WTC11 (cell line): ENCODE data around the gene CHMP1A.

ENCODE experiments used
- ESRRA ChIP-seq: sonication (generic); formaldehyde crosslinking; IDR thresholded peaks from 2 replicates; pipeline ENCODE4 v1.8.1; 2022; ENCODE audit warnings: mild to moderate bottlenecking, missing genetic modification reagents, borderline replicate concordance
- FOXP1 ChIP-seq: sonication (generic); formaldehyde crosslinking; IDR thresholded peaks from 2 replicates; pipeline ENCODE4 v1.8.0; 2022; ENCODE audit warnings: missing genetic modification reagents, mild to moderate bottlenecking, moderate library complexity, borderline replicate concordance
- JUN ChIP-seq: sonication (generic); formaldehyde crosslinking; IDR thresholded peaks from 2 replicates; pipeline ENCODE4 v1.8.0; 2023; ENCODE audit warnings: mild to moderate bottlenecking, missing genetic modification reagents
- MYBL2 ChIP-seq: sonication (generic); formaldehyde crosslinking; IDR thresholded peaks from 2 replicates; pipeline ENCODE4 v1.8.1; 2023; ENCODE audit warnings: mild to moderate bottlenecking, moderate library complexity, missing genetic modification reagents
- USF2 ChIP-seq: sonication (generic); formaldehyde crosslinking; IDR thresholded peaks from 2 replicates; pipeline ENCODE4 v1.8.1; 2023; ENCODE audit warnings: mild to moderate bottlenecking, missing genetic modification reagents, moderate library complexity
- TF ChIP-seq, protein P1 (sequence below): fragments of 200-600 bp; IDR thresholded peaks from 2 replicates; pipeline ENCODE4 v1.8.0; 2022; ENCODE audit warnings: antibody characterized with exemption
- TF ChIP-seq, protein P2 (sequence below): sonication (generic); formaldehyde crosslinking; IDR thresholded peaks from 2 replicates; pipeline ENCODE4 v1.8.0; 2022; ENCODE audit warnings: mild to moderate bottlenecking, missing genetic modification reagents

DNA sequence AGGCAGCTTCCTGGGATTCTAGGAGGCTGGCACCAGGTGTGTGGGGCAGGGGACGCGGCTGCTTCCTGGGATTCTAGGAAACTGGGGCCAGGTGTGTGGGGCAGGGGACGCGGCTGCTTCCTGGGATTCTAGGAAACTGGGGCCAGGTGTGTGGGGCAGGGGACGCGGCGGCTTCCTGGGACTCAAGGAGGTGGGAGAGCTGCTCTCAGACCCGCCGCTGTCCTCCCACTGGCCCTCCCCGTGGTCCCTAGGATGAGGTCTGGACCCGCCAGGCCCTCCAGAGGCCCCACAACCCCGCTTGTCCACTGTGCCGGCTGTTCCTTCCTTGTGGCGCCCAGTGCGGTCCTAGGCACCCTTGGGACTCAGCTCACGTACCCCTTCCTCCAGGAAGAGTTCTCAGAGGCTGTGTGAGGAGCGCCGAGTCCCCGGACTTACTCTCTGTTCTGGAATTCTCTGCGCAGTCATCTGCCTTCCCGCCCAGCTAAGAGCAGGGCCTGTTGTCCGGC lies 43.5 kb downstream of the CHMP1A start:
- TF ChIP-seq, protein P1, sequence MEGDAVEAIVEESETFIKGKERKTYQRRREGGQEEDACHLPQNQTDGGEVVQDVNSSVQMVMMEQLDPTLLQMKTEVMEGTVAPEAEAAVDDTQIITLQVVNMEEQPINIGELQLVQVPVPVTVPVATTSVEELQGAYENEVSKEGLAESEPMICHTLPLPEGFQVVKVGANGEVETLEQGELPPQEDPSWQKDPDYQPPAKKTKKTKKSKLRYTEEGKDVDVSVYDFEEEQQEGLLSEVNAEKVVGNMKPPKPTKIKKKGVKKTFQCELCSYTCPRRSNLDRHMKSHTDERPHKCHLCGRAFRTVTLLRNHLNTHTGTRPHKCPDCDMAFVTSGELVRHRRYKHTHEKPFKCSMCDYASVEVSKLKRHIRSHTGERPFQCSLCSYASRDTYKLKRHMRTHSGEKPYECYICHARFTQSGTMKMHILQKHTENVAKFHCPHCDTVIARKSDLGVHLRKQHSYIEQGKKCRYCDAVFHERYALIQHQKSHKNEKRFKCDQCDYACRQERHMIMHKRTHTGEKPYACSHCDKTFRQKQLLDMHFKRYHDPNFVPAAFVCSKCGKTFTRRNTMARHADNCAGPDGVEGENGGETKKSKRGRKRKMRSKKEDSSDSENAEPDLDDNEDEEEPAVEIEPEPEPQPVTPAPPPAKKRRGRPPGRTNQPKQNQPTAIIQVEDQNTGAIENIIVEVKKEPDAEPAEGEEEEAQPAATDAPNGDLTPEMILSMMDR, result no peak
- TF ChIP-seq FOXP1 (CRISPR knock-in tag) (no peak), USF2 (CRISPR knock-in tag) (no peak), JUN (CRISPR knock-in tag) (no peak), MYBL2 (CRISPR knock-in tag) (no peak), ESRRA (CRISPR knock-in tag) (no peak)
- TF ChIP-seq, protein P2, sequence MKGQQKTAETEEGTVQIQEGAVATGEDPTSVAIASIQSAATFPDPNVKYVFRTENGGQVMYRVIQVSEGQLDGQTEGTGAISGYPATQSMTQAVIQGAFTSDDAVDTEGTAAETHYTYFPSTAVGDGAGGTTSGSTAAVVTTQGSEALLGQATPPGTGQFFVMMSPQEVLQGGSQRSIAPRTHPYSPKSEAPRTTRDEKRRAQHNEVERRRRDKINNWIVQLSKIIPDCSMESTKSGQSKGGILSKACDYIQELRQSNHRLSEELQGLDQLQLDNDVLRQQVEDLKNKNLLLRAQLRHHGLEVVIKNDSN (CRISPR knock-in tag), result no peak
